GM12801 (cell line): Measurements from ENCODE around the gene ARL3.

Experiments used
- CTCF ChIP-seq: IDR thresholded peaks from one replicate; pipeline ENCODE4 v1.5.1; 2011; ENCODE audit warnings: control low read depth; ENCODE audit not compliant: insufficient read length; ENCODE audit errors: extremely low read depth

ARL3 gene

GRCh38 chr10:102631525-102632393 is 82.4 kb downstream of the ARL3 start:
- TF ChIP-seq CTCF = no peak

- TF ChIP-seq CTCF = no peak
These were observed 83.5 kb downstream of the ARL3 start for GRCh38 chr10:102630663-102631062.

GRCh38 chr10:102629661-102630614 is 84.3 kb downstream of the ARL3 start:
- TF ChIP-seq CTCF = no peak

- no peak for TF ChIP-seq CTCF
These were observed 85.7 kb downstream of the ARL3 start for GRCh38 chr10:102628451-102628911.

GRCh38 chr10:102627736-102628293 is 86.4 kb downstream of the ARL3 start:
- no peak for TF ChIP-seq CTCF

- no peak for TF ChIP-seq CTCF
These were observed 86.9 kb downstream of the ARL3 start for GRCh38 chr10:102627291-102627735.
